Duodenal mucosa (tissue), 2 donors: ENCODE results near the gene KRT26.

Source experiments
- H3K27ac ChIP-seq: one replicate; pipeline ENCODE4 v1.7.0; 2013; ENCODE audit warnings: low read depth, low read length
- H3K27me3 ChIP-seq, 2 donors: one replicate each; pipeline ENCODE4 v1.7.0; 2013; ENCODE audit warnings: low read length in 2 of 2, control low read depth in 1 of 2; ENCODE audit not compliant: insufficient read depth in 2 of 2, control insufficient read depth in 1 of 2
- H3K36me3 ChIP-seq, 2 donors: one replicate each; pipeline ENCODE4 v1.7.0; 2013; ENCODE audit warnings: low read length in 2 of 2, control low read depth in 1 of 2; ENCODE audit not compliant: insufficient read depth in 2 of 2, control insufficient read depth in 1 of 2
- H3K4me1 ChIP-seq, 2 donors: one replicate each; pipeline ENCODE4 v1.7.0; 2013; ENCODE audit warnings: low read length in 2 of 2, control low read depth in 1 of 2; ENCODE audit not compliant: insufficient read depth in 2 of 2, control insufficient read depth in 1 of 2
- H3K4me3 ChIP-seq, 2 donors: one replicate each; pipeline ENCODE4 v1.7.0; 2013; ENCODE audit warnings: low read length in 2 of 2, low read depth in 1 of 2
- H3K9ac ChIP-seq, 2 donors: one replicate each; pipeline ENCODE4 v1.7.0; 2013; ENCODE audit warnings: low read length in 2 of 2, low read depth in 1 of 2
- H3K9me3 ChIP-seq, 2 donors: one replicate each; pipeline ENCODE4 v1.7.0; 2013; ENCODE audit warnings: low read length in 2 of 2, control low read depth in 1 of 2; ENCODE audit not compliant: control insufficient read depth in 1 of 2

Gene KRT26

GRCh38 chr17:40772101-40772500 lies at the start of gene KRT26:
KRT26 (minus strand) TSS chr17:40772201; CDS start chr17:40772113, 88 bp downstream.
- Histone ChIP-seq H3K9me3 (no peaks in the 10 kb centered on the region), H3K27ac (no peak within 1 kb of the TSS), H3K36me3 (no peaks in the 10 kb centered on the region), H3K4me1 (no peaks in the 10 kb centered on the region), H3K4me3 (no peak within 1 kb of the TSS), H3K27me3 (peaks cover 4 to 19% of the 10 kb centered on the region in 2 donors), H3K9ac (no peak within 1 kb of the TSS)

- H3K4me1 ChIP-seq = peaks cover 0 to 3% of the 10 kb centered on the region in 2 donors
- H3K36me3 ChIP-seq = peaks cover 0 to 8% of the 10 kb centered on the region in 2 donors
- H3K9me3 ChIP-seq = no peaks in the 10 kb centered on the region
- H3K9ac ChIP-seq = no peak overlapping the region
- no peaks in the 10 kb centered on the region for H3K27me3 ChIP-seq
- no peak overlapping the region for H3K27ac ChIP-seq
- no peak overlapping the region for H3K4me3 ChIP-seq
Observed at GRCh38 chr17:40821536-40821935, 49.5 kb upstream of the KRT26 start.

DNA sequence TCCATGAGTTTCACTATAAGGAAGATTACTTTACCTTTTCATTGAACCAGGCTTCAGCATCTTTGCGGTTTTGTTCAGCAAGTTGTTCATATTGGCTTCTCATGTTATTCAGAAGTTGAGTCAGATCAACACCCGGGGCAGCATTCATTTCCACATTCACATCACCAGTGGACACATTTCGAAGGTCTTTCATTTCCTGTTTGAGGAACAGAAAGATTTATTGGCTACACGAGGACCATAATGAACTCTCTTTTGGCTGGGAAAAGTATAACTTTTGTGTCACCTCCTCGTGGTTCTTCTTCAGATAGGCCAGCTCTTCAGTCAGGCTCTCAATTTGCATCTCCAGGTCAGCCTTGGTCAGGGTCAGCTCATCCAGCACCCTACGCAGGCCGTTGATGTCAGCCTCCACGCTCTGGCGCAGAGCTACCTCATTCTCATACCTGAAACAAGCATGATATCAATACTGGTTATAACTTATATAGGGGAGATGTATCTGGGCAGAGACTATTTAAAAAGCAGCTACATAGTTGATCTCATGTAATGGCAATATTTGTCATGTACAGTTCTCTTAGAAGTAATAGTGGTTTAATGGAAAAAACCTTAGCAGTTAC lies 48.3 kb upstream of the KRT26 start:
- no peaks in the 10 kb centered on the region for H3K27me3 ChIP-seq
- peaks cover 0 to 3% of the 10 kb centered on the region in 2 donors for H3K4me1 ChIP-seq
- H3K4me3 ChIP-seq = peak overlapping the region in 1 of 2 donors; percentile 85
- peaks cover 0 to 8% of the 10 kb centered on the region in 2 donors for H3K36me3 ChIP-seq
- no peak overlapping the region for H3K9ac ChIP-seq
- no peak overlapping the region for H3K27ac ChIP-seq
- H3K9me3 ChIP-seq = no peaks in the 10 kb centered on the region

GRCh38 chr17:40819528-40820125 lies 47.6 kb upstream of the KRT26 start:
- Histone ChIP-seq H3K9ac (peak overlapping the region in 1 of 2 donors; percentile 31), H3K27ac (no peak overlapping the region), H3K27me3 (no peaks in the 10 kb centered on the region), H3K9me3 (no peaks in the 10 kb centered on the region), H3K4me1 (peaks cover 0 to 3% of the 10 kb centered on the region in 2 donors), H3K36me3 (peaks cover 0 to 8% of the 10 kb centered on the region in 2 donors), H3K4me3 (peak overlapping the region; percentile 76 to 85)

DNA sequence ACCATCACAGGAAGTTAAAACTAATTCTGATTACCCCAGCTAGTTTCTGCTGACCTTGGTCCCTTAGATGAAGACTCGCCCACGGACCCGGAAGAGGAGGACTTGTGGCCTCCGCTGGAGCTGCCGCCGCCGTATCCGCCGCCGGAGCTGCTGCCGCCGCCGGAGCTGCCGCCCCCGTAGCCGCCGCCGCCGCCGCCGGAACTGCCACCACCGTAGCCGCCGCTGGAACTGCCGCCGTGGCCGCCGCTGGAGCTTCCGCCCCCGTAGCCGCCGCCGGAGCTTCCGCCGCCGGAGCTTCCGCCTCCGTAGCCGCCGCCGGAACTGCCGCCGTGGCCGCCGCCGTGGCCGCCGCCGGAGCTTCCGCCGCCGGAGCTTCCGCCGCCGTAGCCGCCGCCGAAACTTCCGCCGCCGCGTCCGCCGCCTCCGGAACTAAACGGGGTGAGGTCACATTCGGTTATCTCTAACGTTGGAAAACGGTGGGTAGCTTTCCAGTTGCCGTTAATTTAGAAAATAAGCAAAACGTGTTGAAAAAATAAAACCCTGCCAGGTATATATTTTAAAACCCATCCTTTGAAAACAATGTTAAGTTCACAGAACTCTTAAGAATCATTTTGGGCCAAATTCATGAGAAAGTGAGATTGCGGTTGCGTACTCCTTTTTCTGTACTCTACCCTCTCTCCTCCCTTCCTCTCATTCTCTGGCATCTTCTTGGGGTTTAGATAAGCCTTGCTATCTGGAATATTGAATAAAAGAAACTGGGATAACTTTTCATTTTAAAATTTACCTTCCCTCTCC lies 46.9 kb upstream of the KRT26 start:
- H3K36me3 ChIP-seq = peaks cover 0 to 8% of the 10 kb centered on the region in 2 donors
- peak overlapping the region in 1 of 2 donors; percentile 50 for H3K9ac ChIP-seq
- H3K4me1 ChIP-seq = peaks cover 0 to 3% of the 10 kb centered on the region in 2 donors

GRCh38 chr17:40818343-40818732 lies 46.3 kb upstream of the KRT26 start:
- H3K4me3 ChIP-seq = peak overlapping the region; percentile 73 to 78
- H3K27ac ChIP-seq = peak overlapping the region; percentile 91
- peaks cover 0 to 3% of the 10 kb centered on the region in 2 donors for H3K4me1 ChIP-seq
- no peaks in the 10 kb centered on the region for H3K27me3 ChIP-seq
- peak overlapping the region in 1 of 2 donors; percentile 50 for H3K9ac ChIP-seq
- no peaks in the 10 kb centered on the region for H3K9me3 ChIP-seq
- peaks cover 0 to 8% of the 10 kb centered on the region in 2 donors for H3K36me3 ChIP-seq

More for the DNA sequence above, 46.9 kb upstream of the KRT26 start:
- H3K4me3 ChIP-seq = peak overlapping the region; percentile 78 to 85
- H3K27ac ChIP-seq = peak overlapping the region; percentile 91
- H3K27me3 ChIP-seq = no peaks in the 10 kb centered on the region
- H3K9me3 ChIP-seq = no peaks in the 10 kb centered on the region

- no peak overlapping the region for H3K27ac ChIP-seq
- no peak overlapping the region for H3K9ac ChIP-seq
- H3K9me3 ChIP-seq = no peaks in the 10 kb centered on the region
- H3K27me3 ChIP-seq = peaks cover 5 to 8% of the 10 kb centered on the region in 2 donors
- peaks cover 0 to 3% of the 10 kb centered on the region in 2 donors for H3K4me1 ChIP-seq
- H3K4me3 ChIP-seq = no peak overlapping the region
- H3K36me3 ChIP-seq = peaks cover 0 to 8% of the 10 kb centered on the region in 2 donors
Observed at GRCh38 chr17:40817103-40817682, 45.2 kb upstream of the KRT26 start.

- no peaks in the 10 kb centered on the region for H3K9me3 ChIP-seq
- H3K4me1 ChIP-seq = peaks cover 0 to 3% of the 10 kb centered on the region in 2 donors
- H3K4me3 ChIP-seq = no peak overlapping the region
- H3K27me3 ChIP-seq = peaks cover 8 to 14% of the 10 kb centered on the region in 2 donors
- no peak overlapping the region for H3K27ac ChIP-seq
- peaks cover 0 to 8% of the 10 kb centered on the region in 2 donors for H3K36me3 ChIP-seq
- no peak overlapping the region for H3K9ac ChIP-seq
Observed at GRCh38 chr17:40816569-40816968, 44.6 kb upstream of the KRT26 start.

DNA sequence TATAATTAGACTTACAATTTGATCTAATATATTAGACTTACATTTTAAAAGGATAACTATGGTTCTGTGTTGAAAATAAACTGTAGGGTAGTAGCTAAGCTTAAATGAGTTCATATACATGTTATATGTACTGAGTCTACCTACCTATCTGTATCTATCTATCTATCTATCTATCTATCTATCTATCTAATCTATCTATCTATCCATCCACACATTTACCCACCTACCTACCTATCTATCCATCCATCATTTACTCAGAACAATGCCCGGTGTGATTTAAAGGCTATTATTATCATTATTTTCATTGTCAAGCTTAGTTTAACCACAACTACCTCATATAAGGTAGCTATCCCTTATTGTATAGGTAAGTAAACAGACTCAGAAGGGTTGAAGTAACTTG lies 43.4 kb upstream of the KRT26 start:
- Histone ChIP-seq H3K9ac (no peak overlapping the region), H3K4me1 (peaks cover 0 to 3% of the 10 kb centered on the region in 2 donors), H3K36me3 (peaks cover 0 to 8% of the 10 kb centered on the region in 2 donors), H3K27me3 (peaks cover 13 to 24% of the 10 kb centered on the region in 2 donors), H3K9me3 (no peaks in the 10 kb centered on the region), H3K27ac (no peak overlapping the region), H3K4me3 (no peak overlapping the region)
